Trophoblast cell (in vitro differentiated cells and primary cell): ENCODE results near the gene SIRPG.

Experiments
- DNase-seq, 2 donors: peaks; one replicate each; pipeline ENCODE4 v3.0.0-alpha.2; 2016
- H2AFZ ChIP-seq: 2 replicates; pipeline ENCODE4 v1.6.1; 2013; ENCODE audit warnings: low read length, moderate library complexity, mild to moderate bottlenecking; ENCODE audit not compliant: insufficient read depth, poor library complexity
- H2AK5ac ChIP-seq: 2 replicates; pipeline ENCODE4 v1.6.1; 2013; ENCODE audit warnings: mild to moderate bottlenecking, low read length
- H2BK120ac ChIP-seq: 2 replicates; pipeline ENCODE4 v1.6.1; 2013; ENCODE audit warnings: low read length, mild to moderate bottlenecking, moderate library complexity; ENCODE audit not compliant: insufficient read depth, poor library complexity
- H2BK12ac ChIP-seq: 2 replicates; pipeline ENCODE4 v1.6.1; 2013; ENCODE audit warnings: mild to moderate bottlenecking, low read length, moderate library complexity
- H2BK5ac ChIP-seq: 2 replicates; pipeline ENCODE4 v1.6.1; 2013; ENCODE audit warnings: low read length, low read depth, moderate library complexity, mild to moderate bottlenecking; ENCODE audit not compliant: poor library complexity
- H3K14ac ChIP-seq: 2 replicates; pipeline ENCODE4 v1.6.1; 2013; ENCODE audit warnings: mild to moderate bottlenecking, low read length
- H3K18ac ChIP-seq: 2 replicates; pipeline ENCODE4 v1.6.1; 2013; ENCODE audit warnings: mild to moderate bottlenecking, low read length
- H3K23ac ChIP-seq: 2 replicates; pipeline ENCODE4 v1.6.1; 2013; ENCODE audit warnings: low read length
- H3K27ac ChIP-seq: 2 replicates; pipeline ENCODE4 v1.5.1; 2013; ENCODE audit warnings: low read depth, mild to moderate bottlenecking, inconsistent platforms, low read length, moderate library complexity
- H3K27me3 ChIP-seq: 2 replicates; pipeline ENCODE4 v1.6.1; 2013; ENCODE audit warnings: inconsistent platforms, mild to moderate bottlenecking, low read length, moderate library complexity; ENCODE audit not compliant: insufficient read depth
- H3K36me3 ChIP-seq, 2 experiments: 1 replicate in 1 of 2; 2 replicates in 1 of 2; pipeline ENCODE4 v1.6.1; 2013; ENCODE audit warnings: low read length in 2 of 2, mild to moderate bottlenecking in 2 of 2, moderate library complexity in 1 of 2; ENCODE audit not compliant: insufficient read depth in 2 of 2, control insufficient read depth in 1 of 2
- H3K4ac ChIP-seq: 2 replicates; pipeline ENCODE4 v1.6.1; 2013; ENCODE audit warnings: low read depth, mild to moderate bottlenecking, low read length, moderate library complexity
- H3K4me1 ChIP-seq, 2 experiments: 1 replicate in 1 of 2; 2 replicates in 1 of 2; pipeline ENCODE4 v1.6.1; 2013; ENCODE audit warnings: low read length in 2 of 2, mild to moderate bottlenecking in 2 of 2, moderate library complexity in 1 of 2; ENCODE audit not compliant: insufficient read depth in 2 of 2, control insufficient read depth in 1 of 2
- H3K4me2 ChIP-seq: 2 replicates; pipeline ENCODE4 v1.6.1; 2013; ENCODE audit warnings: inconsistent platforms, mild to moderate bottlenecking, low read length, moderate library complexity
- H3K4me3 ChIP-seq: 2 replicates; pipeline ENCODE4 v1.5.1; 2013; ENCODE audit warnings: mild to moderate bottlenecking, low read depth, low read length, inconsistent platforms
- H3K79me1 ChIP-seq: one replicate; pipeline ENCODE4 v1.6.1; 2013; ENCODE audit warnings: low read length
- H3K79me2 ChIP-seq: 2 replicates; pipeline ENCODE4 v1.6.1; 2013; ENCODE audit warnings: low read length, mild to moderate bottlenecking; ENCODE audit not compliant: control insufficient read depth, insufficient read depth, poor library complexity
- H3K9ac ChIP-seq: 2 replicates; pipeline ENCODE4 v1.6.1; 2013; ENCODE audit warnings: mild to moderate bottlenecking, low read length
- H3K9me3 ChIP-seq: 2 replicates; pipeline ENCODE4 v1.6.1; 2013; ENCODE audit warnings: low read depth, mild to moderate bottlenecking, control low read depth, inconsistent platforms, low read length; ENCODE audit not compliant: insufficient read depth
- H4K12ac ChIP-seq: 2 replicates; pipeline ENCODE4 v1.6.1; 2013; ENCODE audit warnings: low read depth, mild to moderate bottlenecking, low read length, moderate library complexity
- H4K8ac ChIP-seq: 2 replicates; pipeline ENCODE4 v1.6.1; 2013; ENCODE audit warnings: low read depth, mild to moderate bottlenecking, low read length, moderate library complexity
- H4K91ac ChIP-seq: one replicate; pipeline ENCODE4 v1.6.1; 2013; ENCODE audit warnings: low read depth, mild to moderate bottlenecking, low read length, moderate library complexity
- WGBS: extraction: QIAGEN DNeasy Blood & Tissue Kit; methylation state at CpG from one replicate; pipeline ENCODE4 v1.1.7; 2013; ENCODE audit warnings: missing lambda C conversion rate; ENCODE audit not compliant: insufficient read length, insufficient coverage; ENCODE audit errors: extremely low coverage; 5-methylcytosine and 5-hydroxymethylcytosine counted together

The SIRPG gene

DNA sequence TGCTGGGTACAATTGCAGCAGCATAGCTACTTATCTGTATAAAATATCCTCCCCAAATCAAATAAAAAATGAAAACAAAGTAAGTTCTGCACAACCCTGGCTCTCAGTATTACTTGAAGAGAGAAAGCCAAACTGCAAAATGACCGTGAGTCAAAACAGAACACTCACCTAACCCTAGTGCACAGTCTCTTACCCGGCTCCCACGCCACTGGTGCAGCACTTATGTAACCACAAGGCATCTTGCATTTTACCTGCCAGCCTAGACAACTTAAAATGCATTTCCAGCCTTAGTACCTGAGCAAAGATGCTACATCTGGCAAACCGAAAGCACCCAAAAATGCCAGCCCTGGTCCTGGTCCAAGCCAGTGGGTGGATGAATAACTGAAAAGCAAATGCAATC, 25.4 kb downstream of the SIRPG start:
- Histone ChIP-seq H4K91ac (no peak overlapping the region), H3K79me2 (no peaks in the 10 kb centered on the region), H3K9me3 (no peaks in the 10 kb centered on the region), H3K27me3 (no peaks in the 10 kb centered on the region), H3K9ac (no peak overlapping the region), H3K79me1 (no peaks in the 10 kb centered on the region), H3K27ac (no peak overlapping the region), H3K14ac (no peak overlapping the region), H3K4me2 (no peak overlapping the region), H3K18ac (no peak overlapping the region), H3K36me3 (no peaks in the 10 kb centered on the region), H3K4me1 (no peaks in the 10 kb centered on the region), H4K12ac (no peak overlapping the region), H3K4me3 (no peak overlapping the region), H2AK5ac (no peak overlapping the region), H3K23ac (no peak overlapping the region), H2BK12ac (no peak overlapping the region), H2AFZ (no peak overlapping the region), H4K8ac (no peak overlapping the region), H2BK5ac (no peak overlapping the region), H3K4ac (no peak overlapping the region), H2BK120ac (no peak overlapping the region)
- no peak for DNase-seq
- WGBS, result no CpG with 5 or more reads among the region's 4 CpGs

DNA sequence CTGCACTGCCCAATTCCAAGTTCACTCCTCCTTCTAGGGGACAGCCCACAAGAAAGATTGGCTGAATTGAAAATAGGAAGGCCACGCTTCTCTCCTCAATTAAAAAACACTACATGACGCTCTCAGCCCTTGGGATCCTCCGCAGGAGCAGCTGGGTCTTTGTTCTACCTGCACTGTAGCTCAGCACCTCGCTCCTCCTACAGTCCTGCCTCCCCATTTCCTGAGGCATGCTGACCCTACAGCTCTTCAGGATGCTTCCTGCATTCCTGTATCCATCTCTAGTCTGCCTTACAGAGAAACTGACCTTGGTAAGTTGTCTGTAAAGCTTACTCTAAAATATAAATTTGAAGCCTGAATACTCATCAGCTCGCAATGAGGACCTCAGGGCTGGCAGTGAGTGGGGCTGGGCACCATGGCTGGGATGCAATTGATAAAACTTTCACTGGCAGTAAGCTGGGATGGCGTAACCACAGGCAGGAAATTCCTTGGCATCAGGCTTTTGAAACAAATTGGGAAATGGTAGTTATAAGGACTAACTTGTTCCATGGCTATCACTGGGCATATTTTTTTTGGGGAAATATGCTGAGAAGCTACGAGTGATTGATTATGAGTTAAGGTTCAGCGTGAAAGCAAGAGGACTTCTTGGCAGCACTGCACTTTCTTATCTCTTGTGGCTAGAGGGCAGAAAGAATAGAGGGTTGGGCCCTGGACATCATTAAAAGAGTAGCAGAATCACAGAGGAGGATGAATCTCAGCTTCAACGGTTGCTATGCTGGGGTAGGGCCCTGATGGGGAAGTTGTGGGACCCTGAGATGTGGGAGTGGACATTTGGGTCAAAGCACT, 26.0 kb downstream of the SIRPG start:
- no peak overlapping the region for H2AFZ ChIP-seq
- no peaks in the 10 kb centered on the region for H3K9me3 ChIP-seq
- H2AK5ac ChIP-seq, result no peak overlapping the region
- H3K14ac ChIP-seq, result no peak overlapping the region
- H4K8ac ChIP-seq, result no peak overlapping the region
- H3K27ac ChIP-seq, result no peak overlapping the region
- no peak overlapping the region for H3K4ac ChIP-seq
- no peaks in the 10 kb centered on the region for H3K79me1 ChIP-seq
- H4K91ac ChIP-seq, result no peak overlapping the region
- no peaks in the 10 kb centered on the region for H3K79me2 ChIP-seq
- H3K23ac ChIP-seq, result no peak overlapping the region
- H2BK5ac ChIP-seq, result no peak overlapping the region
- no peaks in the 10 kb centered on the region for H3K36me3 ChIP-seq
- no peak overlapping the region for H3K9ac ChIP-seq
- H2BK120ac ChIP-seq, result no peak overlapping the region
- H3K4me1 ChIP-seq, result no peaks in the 10 kb centered on the region
- no peak overlapping the region for H3K4me3 ChIP-seq
- H3K4me2 ChIP-seq, result no peak overlapping the region
- no peak overlapping the region for H3K18ac ChIP-seq
- DNase-seq, result no peak
- H3K27me3 ChIP-seq, result no peaks in the 10 kb centered on the region
- H4K12ac ChIP-seq, result no peak overlapping the region
- WGBS, result no CpG with 5 or more reads among the region's 9 CpGs
- H2BK12ac ChIP-seq, result no peak overlapping the region

GRCh38 chr20:1630186-1630585, 27.4 kb downstream of the SIRPG start:
- Histone ChIP-seq H3K23ac (no peak overlapping the region), H2AFZ (no peak overlapping the region), H2BK12ac (no peak overlapping the region), H2BK120ac (no peak overlapping the region), H2AK5ac (no peak overlapping the region), H3K9me3 (no peaks in the 10 kb centered on the region), H3K4me3 (no peak overlapping the region), H3K79me2 (no peaks in the 10 kb centered on the region), H3K27me3 (no peaks in the 10 kb centered on the region), H3K36me3 (no peaks in the 10 kb centered on the region), H3K4me1 (no peaks in the 10 kb centered on the region), H3K79me1 (no peaks in the 10 kb centered on the region), H2BK5ac (no peak overlapping the region), H3K18ac (no peak overlapping the region), H4K12ac (no peak overlapping the region), H4K8ac (no peak overlapping the region), H3K9ac (no peak overlapping the region), H3K14ac (no peak overlapping the region), H3K4ac (no peak overlapping the region), H3K4me2 (no peak overlapping the region), H3K27ac (no peak overlapping the region), H4K91ac (no peak overlapping the region)
- no peak for DNase-seq
- no CpG with 5 or more reads among the region's 5 CpGs for WGBS

GRCh38 chr20:1629321-1629720, 28.3 kb downstream of the SIRPG start:
- no peaks in the 10 kb centered on the region for H3K9me3 ChIP-seq
- no peak overlapping the region for H2AFZ ChIP-seq
- H3K4me3 ChIP-seq, result no peak overlapping the region
- no peak overlapping the region for H3K9ac ChIP-seq
- H3K4ac ChIP-seq, result no peak overlapping the region
- no peak overlapping the region for H3K4me2 ChIP-seq
- no peak overlapping the region for H3K14ac ChIP-seq
- DNase-seq, result no peak
- no peaks in the 10 kb centered on the region for H3K79me2 ChIP-seq
- no peak overlapping the region for H4K8ac ChIP-seq
- H3K79me1 ChIP-seq, result no peaks in the 10 kb centered on the region
- no peak overlapping the region for H2BK12ac ChIP-seq
- no peak overlapping the region for H3K18ac ChIP-seq
- no peaks in the 10 kb centered on the region for H3K4me1 ChIP-seq
- no peak overlapping the region for H3K23ac ChIP-seq
- H2BK5ac ChIP-seq, result no peak overlapping the region
- H2AK5ac ChIP-seq, result no peak overlapping the region
- H3K36me3 ChIP-seq, result no peaks in the 10 kb centered on the region
- no peak overlapping the region for H4K12ac ChIP-seq
- WGBS, result no CpG with 5 or more reads among the region's 5 CpGs
- no peaks in the 10 kb centered on the region for H3K27me3 ChIP-seq
- no peak overlapping the region for H4K91ac ChIP-seq
- H2BK120ac ChIP-seq, result no peak overlapping the region
- no peak overlapping the region for H3K27ac ChIP-seq
